NB4 (cell line): ENCODE measurements around the gene CXCR5.

Source experiments
- DNase-seq: peaks from one replicate; pipeline ENCODE4 v3.0.0; 2010; ENCODE audit warnings: low read depth
- H3K4me3 ChIP-seq: one replicate; pipeline ENCODE4 v1.5.1; 2011; ENCODE audit warnings: mild to moderate bottlenecking, low read depth, low read length, moderate library complexity
- MYC ChIP-seq: IDR thresholded peaks from 2 replicates; pipeline ENCODE4 v1.6.1; 2011; ENCODE audit warnings: low read depth, low read length
- POLR2A ChIP-seq: IDR thresholded peaks from 2 replicates; pipeline ENCODE4 v1.6.1; 2011; ENCODE audit warnings: mild to moderate bottlenecking; ENCODE audit not compliant: insufficient read length; ENCODE audit errors: extremely low read depth
- TF ChIP-seq, protein P1 (sequence below): IDR thresholded peaks from one replicate; pipeline ENCODE4 v1.5.1; 2012; ENCODE audit warnings: low read depth, low read length
- TF ChIP-seq, protein P2 (sequence below): IDR thresholded peaks from 2 replicates; pipeline ENCODE4 v1.6.1; 2011; ENCODE audit warnings: low read depth, low read length

The CXCR5 gene

DNA sequence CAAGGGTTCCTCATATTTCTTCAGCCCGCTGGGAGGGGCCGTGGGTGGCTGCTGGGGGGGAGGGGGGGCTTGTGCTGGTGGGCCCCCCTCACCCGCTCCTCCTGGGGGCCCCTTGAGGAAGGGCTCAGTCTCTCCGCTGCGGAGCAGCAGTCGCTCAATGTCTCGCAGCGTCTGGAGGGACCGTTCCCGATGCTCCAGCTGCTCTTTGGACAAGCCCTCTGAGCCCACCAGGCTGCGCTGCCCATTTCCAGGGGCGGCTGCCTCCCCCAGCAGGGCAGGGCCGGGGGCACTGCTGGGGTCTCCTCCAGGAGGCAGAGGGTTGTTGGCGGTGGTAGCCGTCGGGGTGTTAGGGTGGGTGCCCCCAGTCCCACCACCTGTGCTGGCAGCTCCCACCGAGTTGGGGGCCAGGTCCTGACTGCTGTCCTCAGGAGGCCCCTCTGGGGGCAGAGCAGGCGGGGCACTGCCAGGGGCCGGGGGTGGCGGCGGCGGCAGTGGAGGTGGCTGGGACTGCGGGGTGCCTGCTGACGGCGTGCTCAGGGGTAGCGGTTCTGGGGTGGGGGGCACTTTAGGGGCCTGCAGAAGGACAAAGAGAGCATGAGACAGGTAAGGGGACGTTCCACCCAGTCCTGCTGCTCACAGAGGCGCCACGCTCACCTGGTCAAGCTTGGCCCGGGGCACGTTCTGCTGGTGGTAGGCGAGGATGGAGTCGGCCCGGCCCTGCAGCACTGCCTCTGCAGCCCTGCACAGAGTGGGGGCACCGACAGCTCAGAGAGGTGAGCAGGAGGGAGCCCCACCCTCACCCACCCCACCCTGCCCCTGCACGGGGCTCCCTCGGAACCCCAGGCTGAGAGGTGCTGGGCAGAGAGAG, 18.9 kb downstream of the CXCR5 start:
- no peak overlapping the region for H3K4me3 ChIP-seq
- DNase-seq = no peak
- TF ChIP-seq POLR2A (no peak), MYC (no peak)
- TF ChIP-seq, protein P1, sequence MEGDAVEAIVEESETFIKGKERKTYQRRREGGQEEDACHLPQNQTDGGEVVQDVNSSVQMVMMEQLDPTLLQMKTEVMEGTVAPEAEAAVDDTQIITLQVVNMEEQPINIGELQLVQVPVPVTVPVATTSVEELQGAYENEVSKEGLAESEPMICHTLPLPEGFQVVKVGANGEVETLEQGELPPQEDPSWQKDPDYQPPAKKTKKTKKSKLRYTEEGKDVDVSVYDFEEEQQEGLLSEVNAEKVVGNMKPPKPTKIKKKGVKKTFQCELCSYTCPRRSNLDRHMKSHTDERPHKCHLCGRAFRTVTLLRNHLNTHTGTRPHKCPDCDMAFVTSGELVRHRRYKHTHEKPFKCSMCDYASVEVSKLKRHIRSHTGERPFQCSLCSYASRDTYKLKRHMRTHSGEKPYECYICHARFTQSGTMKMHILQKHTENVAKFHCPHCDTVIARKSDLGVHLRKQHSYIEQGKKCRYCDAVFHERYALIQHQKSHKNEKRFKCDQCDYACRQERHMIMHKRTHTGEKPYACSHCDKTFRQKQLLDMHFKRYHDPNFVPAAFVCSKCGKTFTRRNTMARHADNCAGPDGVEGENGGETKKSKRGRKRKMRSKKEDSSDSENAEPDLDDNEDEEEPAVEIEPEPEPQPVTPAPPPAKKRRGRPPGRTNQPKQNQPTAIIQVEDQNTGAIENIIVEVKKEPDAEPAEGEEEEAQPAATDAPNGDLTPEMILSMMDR = no peak

GRCh38 chr11:118903204-118904015, 19.7 kb downstream of the CXCR5 start:
- no peak for DNase-seq
- TF ChIP-seq, protein P2, sequence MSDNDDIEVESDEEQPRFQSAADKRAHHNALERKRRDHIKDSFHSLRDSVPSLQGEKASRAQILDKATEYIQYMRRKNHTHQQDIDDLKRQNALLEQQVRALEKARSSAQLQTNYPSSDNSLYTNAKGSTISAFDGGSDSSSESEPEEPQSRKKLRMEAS = no peak
- TF ChIP-seq POLR2A = no peak
- TF ChIP-seq, protein P1 = no peak
- no peak for TF ChIP-seq MYC
- H3K4me3 ChIP-seq = no peak overlapping the region

GRCh38 chr11:118907051-118908042, 23.7 kb downstream of the CXCR5 start:
- H3K4me3 ChIP-seq = no peak overlapping the region
- DNase-seq = peak; percentile 83
- no peak for TF ChIP-seq POLR2A
- TF ChIP-seq, protein P1 = peak; percentile 91
- TF ChIP-seq MYC = peak; percentile 70; the same call in 1 of the 2 replicates
- TF ChIP-seq, protein P2 = peak; percentile 65

DNA sequence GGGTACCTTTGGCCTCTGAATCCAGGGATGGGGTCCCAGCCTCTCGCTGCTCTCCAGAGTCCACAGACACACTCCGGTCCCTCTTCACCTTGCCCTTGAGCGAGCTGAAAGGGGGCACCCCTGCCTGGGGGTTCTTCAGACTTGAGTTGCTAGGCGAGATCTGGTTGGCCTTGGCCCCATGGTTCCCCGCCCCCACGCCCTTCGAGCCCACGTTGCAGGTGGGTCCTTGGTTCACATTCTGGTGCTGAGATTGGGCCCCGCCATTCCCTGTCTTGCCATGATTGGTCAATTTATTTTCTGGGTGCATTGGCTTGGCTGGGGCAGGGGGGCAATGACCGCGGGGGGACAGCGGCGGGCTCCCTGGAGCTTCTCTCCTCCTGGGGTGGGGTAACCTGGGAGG, 24.6 kb downstream of the CXCR5 start:
- TF ChIP-seq POLR2A = no peak
- TF ChIP-seq, protein P2 = no peak
- no peak for TF ChIP-seq MYC
- TF ChIP-seq, protein P1 = no peak
- H3K4me3 ChIP-seq = no peak overlapping the region
- no peak for DNase-seq

- no peak for DNase-seq
- no peak for TF ChIP-seq POLR2A
- TF ChIP-seq, protein P1 = no peak
- TF ChIP-seq MYC = no peak
- TF ChIP-seq, protein P2 = no peak
- H3K4me3 ChIP-seq = no peak overlapping the region
These were observed 25.4 kb downstream of the CXCR5 start for GRCh38 chr11:118908901-118909618.
